Lung microvascular endothelial cell (primary cell): ENCODE data around the gene GNG3. TPM values are rescaled to one million over a fixed set of nuclear protein-coding genes. Genes with fewer than 3 reads are reported as not detected.
"Not testable (repeated sequence)": the region's sequence is repeated elsewhere in the genome, so short reads cannot be mapped to it uniquely, and the experiment has no call there.

Experiments used
- DNase-seq, 2 donors: peaks; one replicate each; pipeline versions ENCODE4 v3.0.0 to v3.0.0-alpha.2; 2010; ENCODE audit warnings: low read depth in 2 of 2
- total RNA-seq: library from RNA; depleted of rRNA; stranded (reverse); fragments of >200 nt; gene quantifications from 2 replicates; pipeline ENCODE4 v1.2.1, GENCODE V29; 2014

The GNG3 gene
- total RNA-seq, 1 donor from 2014 or later, result not detected

GRCh38 chr11:62687508-62688396 is 19.7 kb upstream of the GNG3 start:
- no peak for DNase-seq

DNA sequence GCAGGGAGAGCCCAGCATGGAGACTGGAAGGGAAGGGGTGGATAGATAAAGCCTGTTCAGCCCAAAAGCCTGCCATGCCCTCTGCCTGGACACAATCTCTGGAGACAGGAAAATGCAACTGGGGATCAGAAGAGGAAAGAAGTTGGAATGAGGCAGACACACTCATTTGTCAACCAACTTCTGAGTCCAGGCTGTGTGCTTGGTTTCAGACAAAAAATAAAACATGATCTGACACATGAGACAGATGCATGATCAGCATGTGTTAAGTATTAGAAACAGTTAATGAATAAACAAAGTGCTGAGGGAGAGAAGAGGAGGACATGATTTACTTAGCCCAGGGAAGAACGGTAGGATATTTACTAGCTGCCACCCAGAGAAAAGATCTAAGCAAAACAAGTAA is 19.0 kb upstream of the GNG3 start:
- DNase-seq, result no peak

GRCh38 chr11:62689421-62690183 is 17.9 kb upstream of the GNG3 start, which contains the start of gene LRRN4CL:
Gene LRRN4CL (minus strand): TSS chr11:62689530. CDS start chr11:62688508, 1,022 bp downstream.
- no peak for DNase-seq

DNA sequence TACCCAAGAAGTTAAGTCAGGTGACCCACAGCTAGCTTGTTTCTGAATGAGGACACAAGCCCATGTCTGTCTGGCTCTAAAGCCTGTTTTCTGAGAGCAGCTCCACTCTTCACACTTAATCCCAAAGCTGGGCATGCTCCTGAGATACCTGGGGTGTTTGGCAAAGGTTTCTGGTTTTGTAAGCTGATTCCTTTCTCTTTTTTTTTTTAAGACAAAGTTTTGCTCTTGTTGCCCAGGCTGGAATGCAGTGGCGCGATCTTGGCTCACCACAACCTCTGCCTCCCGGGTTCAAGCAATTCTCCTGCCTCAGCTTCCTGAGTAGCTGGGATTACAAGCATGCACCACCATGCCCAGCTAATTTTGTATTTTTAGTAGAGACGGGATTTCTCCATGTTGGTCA is 13.9 kb upstream of the GNG3 start:
- DNase-seq, result not testable (repeated sequence)

DNA sequence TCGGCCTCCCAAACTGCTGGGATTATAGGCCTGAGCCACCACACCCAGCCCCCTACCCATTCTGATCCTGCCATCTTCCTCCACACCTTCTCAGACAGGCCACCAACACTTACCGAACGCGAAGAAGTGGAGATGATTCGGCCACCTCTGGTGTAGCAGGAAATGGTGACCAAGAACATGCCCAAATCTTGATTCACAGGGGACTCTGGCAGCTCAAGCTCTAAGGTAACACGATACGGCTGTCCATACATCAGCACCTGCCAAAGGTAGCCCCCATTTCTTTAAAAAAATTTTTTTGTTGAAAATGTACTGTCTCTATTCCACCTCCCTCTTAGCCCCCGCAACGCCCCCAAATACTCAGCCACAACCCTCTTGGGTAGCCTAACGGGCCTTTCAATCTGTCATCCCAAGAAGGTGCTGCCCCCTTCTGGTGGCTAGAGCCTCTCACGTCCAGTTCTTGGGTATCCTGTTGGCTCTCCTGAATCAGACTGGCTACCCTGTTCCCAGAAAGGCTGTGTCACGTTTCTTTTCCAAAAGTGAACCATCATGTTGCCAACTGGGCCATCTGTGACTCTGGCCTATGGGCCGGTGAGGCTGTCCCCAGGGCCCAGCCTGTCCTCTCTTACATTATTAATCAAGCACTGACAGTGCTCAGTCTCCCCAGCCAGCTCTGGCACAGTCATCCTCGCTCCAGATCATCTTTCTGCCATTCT is 12.9 kb upstream of the GNG3 start:
- peak; percentile 88 to 91 for DNase-seq

- DNase-seq, result no peak
These were observed 5.2 kb upstream of the GNG3 start for GRCh38 chr11:62702246-62702645.

- DNase-seq, result not testable (repeated sequence)
These were observed 3.6 kb upstream of the GNG3 start for GRCh38 chr11:62703921-62704320.

GRCh38 chr11:62705413-62705812 is 2.1 kb upstream of the GNG3 start:
- DNase-seq, result peak; percentile 9 to 31

GRCh38 chr11:62705880-62706849 is 1.3 kb upstream of the GNG3 start:
- DNase-seq, result peak; percentile 95 to 96

DNA sequence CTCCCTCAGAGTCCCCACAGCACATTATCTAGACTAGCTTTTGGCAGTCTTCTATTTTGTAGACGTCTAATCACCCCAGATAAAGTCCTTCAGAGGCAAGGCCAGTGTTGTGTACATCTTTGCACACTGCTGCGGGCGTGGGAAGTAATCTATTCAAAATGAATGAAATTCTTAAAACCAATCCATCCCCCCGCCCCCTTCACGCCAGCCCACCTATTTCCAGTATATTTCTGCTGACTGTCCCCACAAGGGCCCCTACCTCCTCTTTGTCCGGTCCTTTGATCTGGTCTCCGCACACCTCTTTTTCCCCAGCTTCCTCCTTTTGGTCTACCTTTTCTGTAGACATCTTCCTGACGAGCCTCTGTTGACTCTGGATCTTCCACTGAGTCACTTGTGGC is 627 bp upstream of the GNG3 start:
- no peak for DNase-seq

- no peak for DNase-seq
These were observed 916 bp downstream of the GNG3 start for GRCh38 chr11:62708392-62708791.

- DNase-seq, result peak in 1 of 2 donors; percentile 15
These were observed 1.3 kb downstream of the GNG3 start for GRCh38 chr11:62708793-62709192.

DNA sequence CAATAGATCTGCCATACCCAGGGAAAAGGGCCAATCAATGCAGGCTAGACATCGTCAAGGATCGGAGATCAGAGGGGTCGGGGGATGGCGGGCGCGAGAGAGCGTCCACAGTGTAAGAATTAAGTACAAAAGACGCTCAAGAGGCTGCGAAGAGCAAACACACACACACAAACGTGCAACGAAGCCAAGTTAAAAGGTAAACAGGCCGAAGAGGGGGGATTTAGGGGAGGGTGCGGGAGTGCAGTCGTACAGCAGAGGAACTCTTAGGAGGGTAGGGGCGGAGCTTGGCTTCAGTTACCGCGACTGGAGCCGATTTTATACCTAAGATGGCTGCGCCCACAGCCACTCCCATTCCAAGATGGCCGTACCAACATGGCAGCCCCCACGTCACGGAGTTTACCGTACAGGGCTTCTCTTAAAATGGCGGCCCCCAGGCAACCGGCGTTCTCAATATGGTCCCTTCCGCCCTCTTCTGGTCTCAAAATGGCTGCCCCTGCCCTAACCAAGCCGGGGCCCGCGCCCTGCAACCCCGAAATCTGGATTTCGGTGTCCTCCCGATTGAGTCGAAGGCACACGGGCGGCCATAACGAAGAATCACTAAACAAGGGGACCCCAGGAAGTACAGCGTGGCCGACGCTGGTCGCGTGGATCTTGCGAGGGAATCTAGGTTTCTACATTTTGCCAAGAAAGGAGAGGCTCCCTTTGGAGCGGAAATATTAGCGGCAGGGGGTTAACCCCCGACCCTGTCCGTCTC is 1.9 kb downstream of the GNG3 start:
- DNase-seq, result peak; percentile 98

DNA sequence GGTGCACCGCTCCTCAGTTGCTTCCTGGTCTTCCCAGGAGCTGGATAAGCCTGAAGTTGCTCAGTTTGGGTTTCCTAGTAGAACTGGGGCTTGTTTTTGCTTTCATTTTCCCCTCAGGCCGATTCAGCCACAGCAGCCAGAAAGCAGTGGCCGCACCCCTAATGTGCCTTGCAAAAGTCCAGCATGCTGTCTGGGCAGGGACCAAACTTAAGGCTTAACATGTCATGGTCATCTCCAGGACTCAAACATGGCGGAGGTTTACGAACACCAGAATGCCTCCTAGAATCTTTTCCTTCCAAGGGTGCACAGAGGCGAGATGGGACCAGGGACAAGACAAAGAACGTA is 2.5 kb downstream of the GNG3 start:
- DNase-seq, result peak; percentile 51 to 61

DNA sequence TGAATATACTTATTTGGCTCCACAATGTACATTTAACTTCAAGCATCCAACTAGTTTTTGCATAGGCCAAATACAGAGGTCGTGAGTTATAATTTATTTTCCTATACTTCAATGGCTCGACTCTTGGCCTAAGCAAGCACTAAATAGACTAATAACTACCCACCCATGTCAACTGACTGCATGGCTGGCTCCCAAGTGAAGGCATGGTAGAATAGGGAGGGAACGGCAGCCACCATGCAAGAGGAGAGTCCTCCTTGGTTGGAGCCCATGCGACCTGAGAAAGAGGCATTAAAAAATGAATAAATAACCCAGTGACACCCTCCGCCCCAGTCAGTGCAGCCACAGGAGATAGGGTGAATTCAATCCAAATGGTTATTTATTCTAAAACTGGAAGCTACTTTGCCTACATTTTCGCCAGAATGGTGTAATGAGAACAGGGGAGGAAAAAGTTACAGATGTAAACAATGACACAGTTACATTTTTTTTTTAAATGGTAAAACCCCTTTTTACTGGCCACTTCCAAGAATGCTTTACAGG is 4.9 kb downstream of the GNG3 start:
- DNase-seq, result no peak

- DNase-seq, result peak in 1 of 2 donors; percentile 49
These were observed 5.4 kb downstream of the GNG3 start for GRCh38 chr11:62712861-62713260.

DNA sequence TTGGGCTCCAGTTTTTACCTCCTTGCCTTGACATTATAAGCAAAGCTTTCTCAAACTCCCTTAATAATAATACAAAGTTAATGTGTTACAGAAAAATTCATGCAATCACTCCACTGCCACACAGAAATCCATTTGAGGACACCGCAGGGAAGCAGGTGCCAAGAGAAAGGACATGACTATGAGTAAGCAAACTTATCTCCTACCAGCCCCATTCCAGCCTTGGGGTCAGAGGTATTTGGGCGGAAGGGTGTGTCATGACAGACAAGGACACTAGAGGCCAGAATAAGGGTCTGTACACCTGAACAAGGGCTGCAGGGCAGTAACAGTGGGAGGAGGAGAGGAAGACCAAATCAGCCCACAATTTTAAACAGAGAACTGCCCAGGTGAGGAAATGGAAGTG is 5.9 kb downstream of the GNG3 start:
- DNase-seq, result no peak

GRCh38 chr11:62715150-62716130 is 8.0 kb downstream of the GNG3 start:
- DNase-seq, result no peak

GRCh38 chr11:62716206-62716605 is 8.7 kb downstream of the GNG3 start:
- no peak for DNase-seq
